ENCODE measurements around the gene PREX1.
"Not testable (repeated sequence)": the region's sequence is repeated elsewhere in the genome, so short reads cannot be mapped to it uniquely, and the experiment has no call there.

PREX1 gene

GRCh38 chr20:48847498-48848205 lies 19.9 kb upstream of the PREX1 start:
- DNase-seq: no peak

DNA sequence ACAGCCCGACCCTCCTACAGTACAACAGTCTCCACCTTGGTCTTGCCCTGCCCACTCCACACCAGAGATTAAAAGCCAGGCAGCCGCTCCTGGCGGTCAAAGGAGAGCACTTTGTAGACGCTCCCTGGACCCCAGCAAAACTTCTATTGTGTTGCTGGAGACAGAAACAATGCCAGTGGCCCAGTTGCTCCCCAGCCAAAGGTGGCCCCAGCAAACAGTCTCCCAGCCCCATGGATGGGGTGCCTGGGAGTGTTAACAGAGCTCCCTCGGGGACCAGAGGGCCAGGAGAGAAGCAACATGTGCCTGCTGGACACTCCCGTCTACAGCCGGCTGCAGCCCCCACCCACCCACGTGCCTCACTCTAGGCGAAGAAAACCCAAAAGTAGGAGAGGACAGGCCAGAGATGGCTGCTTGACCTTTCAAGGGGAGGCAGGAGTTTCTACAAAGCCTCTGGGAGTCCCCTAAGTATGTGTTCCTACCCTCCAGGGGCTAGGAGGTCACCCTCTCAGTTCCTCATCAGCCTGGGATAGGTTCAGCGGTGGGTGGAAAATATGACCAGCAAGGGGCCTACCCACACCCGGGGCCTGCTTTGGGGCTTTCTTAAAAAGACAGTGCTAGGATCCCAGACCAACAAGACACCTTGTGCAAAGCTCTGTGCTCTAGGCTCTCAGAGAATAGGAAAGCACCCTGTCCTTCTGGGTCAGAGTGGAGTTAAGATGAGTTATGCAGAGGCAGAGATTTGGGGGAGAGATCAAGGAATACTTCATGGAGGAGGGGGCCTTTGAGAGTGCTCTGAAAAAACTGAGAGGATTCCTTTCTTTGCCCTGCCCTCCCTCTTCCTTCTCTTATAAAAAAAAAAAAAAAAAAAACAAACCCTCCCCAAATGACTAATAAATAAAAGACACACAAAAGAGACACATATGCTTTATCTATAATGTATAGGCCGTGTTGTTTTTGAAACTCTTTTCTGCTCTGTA lies 19.0 kb upstream of the PREX1 start:
- no peak for DNase-seq

- DNase-seq: no peak
These were observed 18.0 kb upstream of the PREX1 start for GRCh38 chr20:48845721-48846306.

DNA sequence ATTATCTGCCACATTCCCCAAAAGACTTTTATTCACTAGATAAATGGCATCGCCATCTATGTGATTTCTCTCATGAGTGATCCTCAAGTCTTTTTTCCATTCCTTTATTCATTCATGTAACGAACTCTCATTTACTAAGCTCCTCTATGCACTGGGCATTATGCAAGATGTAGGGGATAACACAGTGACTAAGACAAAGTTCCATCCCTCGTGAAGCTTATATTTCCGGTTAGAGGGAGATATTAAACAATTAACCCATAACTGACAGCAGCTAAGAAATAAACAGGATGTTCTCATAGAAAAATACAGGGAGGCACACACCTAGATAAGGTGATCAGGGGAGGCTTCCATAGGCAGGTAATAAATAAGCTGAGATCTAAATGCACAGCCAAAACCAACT lies 17.2 kb upstream of the PREX1 start:
- DNase-seq: no peak

- DNase-seq: not testable (repeated sequence)
These were observed 16.1 kb upstream of the PREX1 start for GRCh38 chr20:48843896-48844295.

DNA sequence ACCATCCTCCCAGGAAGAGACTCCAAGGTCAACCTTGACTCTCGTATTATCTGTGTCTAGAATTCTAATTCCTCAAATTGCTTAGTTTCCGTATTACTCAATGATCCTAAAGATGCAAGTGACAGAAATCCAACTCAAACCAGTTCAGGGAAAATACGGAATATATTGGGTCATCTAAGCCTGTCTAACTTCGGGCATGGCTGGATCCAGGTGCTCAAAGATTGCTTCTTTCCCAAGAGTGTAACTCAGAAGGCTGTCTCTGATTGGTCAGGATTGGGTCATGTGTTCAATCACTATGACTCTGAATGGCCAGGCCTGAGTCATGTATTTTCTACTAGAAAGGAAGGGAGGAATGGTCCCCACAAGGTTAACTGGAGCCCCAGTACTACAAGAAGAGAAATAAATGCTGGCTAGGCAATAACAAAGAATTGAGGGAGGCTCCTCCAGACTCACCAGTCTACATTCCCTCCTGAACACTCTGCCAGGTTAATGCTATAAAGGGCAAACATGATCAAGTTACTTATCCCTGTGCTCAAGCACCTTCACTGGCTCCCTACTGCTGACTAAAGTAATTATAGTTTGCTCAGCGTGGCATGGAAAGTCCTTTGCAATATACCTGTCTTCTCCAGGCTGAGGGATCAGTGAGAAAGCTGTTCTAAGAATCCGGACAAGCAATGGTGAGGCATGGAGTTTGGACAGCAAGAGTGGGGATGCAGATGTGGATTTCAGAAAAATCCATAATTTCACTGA lies 15.4 kb upstream of the PREX1 start:
- no peak for DNase-seq

DNA sequence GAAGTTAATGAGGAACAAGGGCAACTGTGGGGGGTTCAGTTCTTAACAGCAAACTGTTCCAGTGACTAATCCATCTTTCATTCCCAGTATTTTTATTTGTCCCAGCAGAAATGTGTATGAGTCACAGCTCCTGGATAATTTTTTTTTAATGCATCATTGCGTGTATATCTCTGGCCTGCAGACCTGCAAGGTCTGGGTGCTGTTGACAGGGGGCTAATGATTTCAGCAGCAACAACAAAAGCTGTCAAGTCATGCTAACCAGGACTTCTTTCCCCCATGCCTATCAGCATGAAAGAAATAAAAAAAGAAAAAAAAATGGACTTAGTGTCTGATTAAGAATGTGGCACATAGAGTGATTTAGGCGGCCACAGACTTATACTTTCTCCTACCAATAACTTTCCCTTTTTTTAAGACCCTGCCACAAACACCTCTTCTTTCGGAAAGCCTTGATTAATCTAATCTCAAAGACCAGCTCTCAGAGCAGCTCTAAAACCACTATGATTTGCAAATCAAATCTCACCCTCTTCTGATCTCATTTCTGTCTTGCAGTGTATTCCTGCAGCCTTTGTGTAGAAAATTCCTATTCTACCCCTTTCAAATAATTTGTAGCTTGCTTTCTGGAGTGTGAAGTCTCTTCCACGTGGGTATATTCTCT lies 14.2 kb upstream of the PREX1 start:
- no peak for DNase-seq

DNA sequence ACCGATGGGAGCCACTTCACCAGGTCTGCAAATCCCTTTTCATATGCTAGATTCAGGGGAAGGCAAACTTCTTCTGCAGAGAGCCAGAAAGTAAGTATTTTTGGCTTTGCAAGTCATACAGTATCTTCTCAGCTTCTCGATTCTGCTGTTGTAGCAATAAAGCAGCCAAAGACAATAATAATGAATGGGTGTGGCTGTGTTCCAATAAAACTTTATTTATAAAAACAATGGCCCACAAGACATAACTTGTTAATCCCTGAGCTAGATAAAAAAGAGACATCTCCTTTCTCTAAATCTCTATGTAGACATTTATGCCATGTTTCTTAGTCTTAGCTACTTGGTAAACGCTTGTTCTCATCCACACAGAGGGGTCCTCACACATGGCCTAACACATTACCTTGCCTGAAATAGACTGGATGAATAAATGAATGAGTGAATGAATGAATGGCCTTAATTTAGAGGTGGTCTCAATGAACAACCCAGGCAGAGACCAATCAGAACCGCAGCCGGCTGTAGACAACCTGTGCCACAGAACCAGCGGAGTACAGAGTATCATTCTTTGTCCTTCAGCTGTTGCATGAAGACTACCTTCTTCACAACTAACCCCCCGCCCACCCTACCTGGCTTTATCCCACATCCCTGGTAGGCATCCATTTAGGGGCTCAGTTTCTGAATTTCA lies 13.5 kb upstream of the PREX1 start:
- no peak for DNase-seq

DNA sequence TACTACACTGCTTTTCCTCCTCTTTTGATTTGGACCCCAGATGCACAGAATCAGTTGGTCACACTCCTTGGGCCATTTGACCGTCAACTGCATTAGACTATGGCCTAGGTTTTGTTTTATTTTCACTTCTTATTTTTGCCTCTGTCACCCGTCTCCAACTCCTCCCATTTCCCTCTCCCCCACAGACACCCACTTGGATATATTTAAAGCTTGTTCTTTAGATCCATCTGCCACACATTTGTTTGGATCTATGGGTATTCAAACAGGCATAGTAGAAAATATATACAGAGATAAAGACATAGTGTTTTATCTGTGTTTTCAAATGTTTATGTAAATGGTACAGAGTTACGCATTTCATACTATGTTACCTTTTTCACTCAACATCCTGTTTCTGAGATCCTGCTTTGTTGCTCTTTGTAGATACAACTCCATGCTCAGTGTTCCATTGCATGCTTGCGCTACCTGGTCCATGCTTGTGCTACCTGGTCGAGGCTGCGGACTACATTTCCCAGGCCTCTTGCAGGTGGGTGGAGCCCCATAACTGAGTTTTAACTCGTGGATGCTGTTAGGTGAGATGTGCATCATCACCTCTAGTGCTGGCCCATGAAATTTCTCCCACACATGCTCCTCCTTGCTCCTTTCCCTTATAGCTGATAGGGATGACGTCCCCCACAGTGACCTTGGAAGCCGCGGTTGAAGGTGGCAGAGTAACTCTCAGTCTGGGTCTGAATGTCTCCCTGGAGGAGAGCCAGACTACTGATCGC lies 11.5 kb upstream of the PREX1 start:
- no peak for DNase-seq

DNA sequence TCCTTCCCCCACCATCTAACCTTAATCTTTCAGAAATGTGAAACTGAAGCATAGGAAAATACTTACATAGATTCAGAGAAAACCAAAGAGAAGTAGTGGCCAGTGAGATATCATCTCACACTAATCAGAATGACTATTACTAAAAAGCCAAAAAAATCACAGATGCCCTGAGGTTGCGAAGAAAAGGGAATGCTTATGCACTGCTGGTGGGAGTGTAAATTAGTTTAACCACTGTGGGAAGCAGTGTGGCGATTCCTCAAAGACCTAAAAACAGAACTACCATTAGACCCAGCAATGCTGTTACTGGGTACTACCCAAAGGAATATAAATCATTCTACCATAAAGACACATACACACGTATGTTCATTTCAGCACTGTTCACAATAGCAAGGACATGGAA lies 9.2 kb upstream of the PREX1 start:
- no peak for DNase-seq

- no peak for DNase-seq
These were observed 7.6 kb upstream of the PREX1 start for GRCh38 chr20:48835390-48835789.

GRCh38 chr20:48834278-48834677 lies 6.5 kb upstream of the PREX1 start:
- DNase-seq: no peak

- no peak for DNase-seq
These were observed 4.6 kb upstream of the PREX1 start for GRCh38 chr20:48832405-48832730.

DNA sequence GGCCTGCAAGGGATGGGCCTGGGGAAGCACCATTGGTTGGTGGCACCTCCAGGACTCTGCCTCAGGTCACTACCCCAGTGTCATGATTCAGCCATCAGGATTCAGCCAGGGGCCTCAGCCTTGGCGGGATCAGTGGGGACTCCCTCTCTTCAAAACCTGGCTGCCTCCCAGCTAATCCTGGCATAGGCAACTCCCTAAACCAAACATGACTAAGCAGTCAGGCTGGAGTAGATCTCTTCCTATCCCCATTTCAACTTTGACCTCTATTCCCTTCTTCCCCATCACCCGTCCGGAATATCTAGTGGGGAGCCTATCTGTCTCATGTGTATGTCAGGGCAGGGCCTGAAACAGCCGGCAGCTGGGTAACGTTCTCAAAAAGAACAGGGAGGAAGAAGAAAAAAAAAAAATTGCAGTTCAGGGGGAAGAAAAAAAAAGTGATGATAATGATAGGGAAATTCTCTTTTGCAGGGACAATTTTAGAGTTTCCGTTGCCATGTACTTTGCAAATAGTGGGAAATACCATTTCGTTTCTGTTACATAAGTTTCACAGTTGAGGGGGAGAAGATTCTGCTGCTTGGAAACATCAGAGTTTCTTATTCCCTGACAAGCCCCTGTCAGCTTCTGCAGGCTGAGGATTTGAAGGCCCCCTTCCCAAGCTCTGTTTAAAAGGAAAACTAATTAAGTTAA lies 4.1 kb upstream of the PREX1 start:
- no peak for DNase-seq

DNA sequence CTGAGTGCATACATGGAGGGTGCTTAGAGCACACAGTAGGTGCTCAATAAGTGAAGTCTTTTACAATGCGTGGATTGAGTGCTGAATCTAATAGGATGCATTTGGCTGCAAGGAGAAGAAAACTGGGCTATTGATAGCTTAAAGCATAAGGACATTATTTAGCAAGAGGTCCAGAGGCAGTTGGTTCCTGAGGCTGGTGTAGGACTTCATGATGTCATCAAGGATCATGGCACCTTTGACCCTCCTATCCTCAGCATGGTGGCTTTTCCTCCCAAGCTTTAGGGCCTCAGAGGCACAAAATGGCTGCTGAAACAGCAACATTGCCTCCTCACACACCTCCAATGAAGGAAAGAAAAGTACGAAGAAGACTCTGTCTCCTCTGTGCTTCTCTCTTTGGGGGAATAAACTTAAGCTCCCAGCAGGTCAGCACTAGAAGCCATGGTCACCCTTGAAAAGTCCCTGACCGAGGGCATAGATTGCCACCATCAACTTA lies 3.1 kb upstream of the PREX1 start:
- DNase-seq: no peak

GRCh38 chr20:48829940-48830339 lies 2.1 kb upstream of the PREX1 start:
- no peak for DNase-seq

GRCh38 chr20:48828734-48829460 lies 1.1 kb upstream of the PREX1 start:
- DNase-seq: no peak

GRCh38 chr20:48826883-48827771 lies 672 bp downstream of the PREX1 start:
- peak; percentile 56 for DNase-seq

DNA sequence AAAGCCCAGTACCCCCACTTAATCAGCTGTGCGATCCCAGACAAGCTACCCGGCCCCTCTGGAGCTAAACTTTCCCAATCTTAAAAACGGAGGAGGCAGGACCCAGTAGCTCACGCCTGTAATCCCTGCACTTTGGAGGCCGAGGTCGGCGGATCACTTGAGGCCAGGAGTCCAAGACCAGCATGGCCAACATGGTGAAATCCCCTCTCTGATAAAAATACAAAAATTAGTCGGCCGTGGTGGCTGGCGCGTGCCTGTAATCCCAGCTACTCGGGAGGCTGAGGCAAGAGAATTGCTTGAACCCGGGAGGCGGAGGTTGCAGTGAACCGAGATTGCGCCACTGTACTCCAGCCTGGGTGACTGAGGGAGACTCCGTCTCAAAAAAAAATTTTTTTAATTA lies 1.3 kb downstream of the PREX1 start:
- not testable (repeated sequence) for DNase-seq
